Measurements from ENCODE around the gene CAMSAP2. TPM values are rescaled to one million over a fixed set of nuclear protein-coding genes. Genes with fewer than 3 reads are reported as not detected.
A peak's percentile ranks its signal among the peaks of the same experiment; 100 is the strongest.

The CAMSAP2 gene
- total RNA-seq, 1 donor from 2014 or later = 21.4 TPM

DNA sequence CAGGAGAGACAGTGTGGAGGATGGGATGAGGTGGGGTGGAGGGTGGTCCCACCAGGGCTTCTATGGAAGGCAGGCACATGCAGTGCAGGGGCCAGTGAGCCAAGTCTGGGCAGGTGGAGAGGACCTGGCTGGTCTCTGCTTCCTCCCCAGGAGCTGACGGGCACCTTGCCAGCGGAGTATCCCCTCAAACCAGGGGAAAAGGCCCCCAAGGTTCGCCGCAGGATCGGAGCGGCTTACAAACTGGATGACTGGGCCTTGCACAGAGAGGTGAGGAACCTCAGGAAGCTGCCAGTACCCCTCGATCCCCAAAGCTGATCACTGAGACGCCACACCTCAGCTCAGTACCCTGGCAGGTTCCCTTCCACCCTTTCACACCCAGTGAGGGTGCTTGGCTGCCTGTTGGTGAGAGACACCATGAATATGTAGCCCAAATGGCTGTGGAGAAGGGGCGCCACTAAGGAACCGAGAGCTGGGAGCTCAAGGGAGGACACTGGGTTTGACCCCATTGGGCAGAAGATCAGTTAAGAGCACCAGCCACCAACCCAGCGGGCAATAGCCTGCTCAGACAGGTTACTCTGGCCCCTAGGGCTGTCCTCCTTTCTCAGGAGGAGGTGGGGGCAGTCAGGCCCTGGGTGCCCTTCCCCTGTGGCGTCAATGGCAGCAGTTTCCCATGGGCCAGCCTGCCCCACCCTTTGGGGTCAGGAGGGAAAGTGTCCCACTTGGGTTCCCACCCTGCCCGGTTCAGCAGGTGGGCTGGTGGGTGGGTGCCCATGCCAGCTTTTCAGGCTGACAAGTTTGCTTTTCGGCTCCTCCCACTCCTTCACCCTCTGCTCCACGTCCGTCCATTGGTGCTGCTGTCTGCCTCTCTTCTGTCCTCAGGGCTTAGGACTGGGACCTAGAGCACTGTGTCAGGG is 161.5 kb downstream of the CAMSAP2 start:
- DNase-seq (ENCODE audit: low spot score) = no peak

DNA sequence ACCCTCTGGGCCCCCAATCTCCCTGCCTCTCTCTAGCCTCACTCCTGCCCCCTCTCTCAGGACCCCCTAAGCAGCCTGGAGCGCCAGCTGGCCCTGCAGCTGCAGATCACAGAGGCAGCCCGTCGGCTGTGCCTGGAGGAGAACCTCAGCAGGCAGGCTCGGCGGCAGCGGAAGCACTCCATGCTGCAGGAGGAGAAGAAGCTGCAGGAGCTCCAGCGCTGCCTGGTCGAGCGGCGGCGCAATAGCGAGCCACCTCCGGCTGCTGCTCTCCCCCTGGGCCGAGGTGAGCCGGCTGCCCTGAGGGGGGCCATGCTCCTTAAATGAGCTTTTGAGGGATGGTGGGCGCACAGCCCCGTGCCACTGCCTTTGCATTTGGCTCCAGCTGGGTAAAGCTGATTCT is 162.2 kb downstream of the CAMSAP2 start:
- no peak for DNase-seq (ENCODE audit: low spot score)

DNA sequence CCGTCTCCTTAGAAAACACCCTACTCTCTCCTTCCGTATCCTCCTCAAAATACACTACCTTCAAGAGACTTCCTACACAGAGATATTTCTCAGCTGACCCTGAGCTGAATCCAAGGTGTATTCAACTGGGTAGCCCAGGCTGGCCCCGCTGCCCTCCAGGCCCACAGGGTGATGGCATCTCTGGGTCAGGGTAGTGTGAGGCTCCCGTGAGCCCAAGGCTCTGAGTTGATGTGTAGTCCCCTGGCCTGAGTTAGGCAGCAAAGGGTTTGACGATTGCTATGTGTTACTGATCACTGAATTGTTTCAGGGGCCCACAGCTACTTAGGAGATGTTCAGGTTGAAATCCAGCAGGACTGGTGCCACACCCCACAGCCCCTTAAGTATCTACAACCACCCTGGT is 162.7 kb downstream of the CAMSAP2 start:
- DNase-seq (ENCODE audit: low spot score) = no peak

DNA sequence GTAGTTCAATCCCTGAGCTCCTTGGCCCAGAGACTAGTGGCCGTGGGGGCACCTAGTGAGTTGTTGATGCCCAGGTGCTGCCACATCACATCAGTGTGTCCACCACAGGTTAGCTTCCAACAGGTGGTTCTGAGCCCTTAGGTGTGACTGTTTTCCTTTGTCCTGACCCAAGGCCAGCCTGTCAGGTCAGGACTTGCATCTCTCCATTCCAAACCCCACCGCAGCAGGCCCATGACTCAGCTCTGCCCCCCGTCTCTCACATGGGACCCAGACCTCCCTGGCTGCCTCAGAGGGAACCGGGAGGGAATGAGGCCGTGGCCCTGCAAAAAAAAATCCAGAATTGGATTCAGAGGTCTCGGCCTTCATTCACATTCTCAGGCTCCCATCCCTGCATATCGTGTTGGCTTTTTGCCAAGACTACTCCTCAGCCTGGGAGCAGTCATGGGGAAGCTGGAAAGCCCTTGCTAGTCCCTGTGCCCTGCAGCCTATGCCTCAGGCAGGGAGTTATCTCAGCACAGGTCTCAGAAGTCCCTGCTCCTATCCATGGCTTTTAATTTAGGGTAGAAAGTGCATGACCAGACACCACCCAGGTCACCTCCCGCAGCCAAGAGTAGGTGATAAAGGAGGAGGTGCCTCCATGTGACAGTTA is 163.2 kb downstream of the CAMSAP2 start:
- DNase-seq (ENCODE audit: low spot score) = no peak

DNA sequence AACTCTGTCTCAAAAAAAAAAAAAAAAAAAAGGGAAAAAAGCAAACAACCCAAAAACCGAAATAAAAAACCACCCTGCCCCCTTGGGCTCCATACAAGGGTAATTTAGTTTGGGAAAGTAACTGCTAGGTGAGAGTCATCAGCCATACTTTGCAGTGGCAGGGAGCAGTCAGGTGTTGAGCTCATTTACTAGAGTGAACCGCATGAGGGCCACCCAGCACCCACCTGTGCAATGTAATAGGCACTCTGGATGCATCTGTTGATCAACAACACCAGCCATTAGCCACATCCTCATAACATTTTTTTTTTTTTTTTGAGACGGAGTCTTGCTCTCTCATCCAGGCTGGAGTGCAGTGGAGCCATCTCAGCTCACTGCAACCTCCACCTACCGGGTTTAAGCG is 165.1 kb downstream of the CAMSAP2 start:
- DNase-seq (ENCODE audit: low spot score) = no peak

DNA sequence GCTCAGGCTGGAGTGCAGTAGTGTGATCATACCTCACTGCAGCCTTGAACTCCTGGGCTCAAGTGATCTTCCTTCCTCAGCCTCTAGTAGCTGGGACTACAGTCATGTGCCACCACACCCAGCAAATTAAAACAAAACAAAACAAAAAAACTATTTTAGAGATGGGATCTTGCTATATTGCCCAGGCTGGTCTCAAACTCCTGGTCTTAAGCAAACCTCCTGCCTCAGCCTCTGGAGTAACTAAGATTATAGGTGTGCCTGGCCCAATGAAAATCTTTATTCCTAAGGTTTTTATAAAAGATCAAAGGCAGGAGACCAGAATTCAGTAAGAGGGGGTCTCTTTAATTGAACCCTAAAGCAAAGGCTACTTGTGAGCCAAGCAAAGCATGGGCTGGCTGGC is 166.1 kb downstream of the CAMSAP2 start:
- DNase-seq (ENCODE audit: low spot score) = no peak

DNA sequence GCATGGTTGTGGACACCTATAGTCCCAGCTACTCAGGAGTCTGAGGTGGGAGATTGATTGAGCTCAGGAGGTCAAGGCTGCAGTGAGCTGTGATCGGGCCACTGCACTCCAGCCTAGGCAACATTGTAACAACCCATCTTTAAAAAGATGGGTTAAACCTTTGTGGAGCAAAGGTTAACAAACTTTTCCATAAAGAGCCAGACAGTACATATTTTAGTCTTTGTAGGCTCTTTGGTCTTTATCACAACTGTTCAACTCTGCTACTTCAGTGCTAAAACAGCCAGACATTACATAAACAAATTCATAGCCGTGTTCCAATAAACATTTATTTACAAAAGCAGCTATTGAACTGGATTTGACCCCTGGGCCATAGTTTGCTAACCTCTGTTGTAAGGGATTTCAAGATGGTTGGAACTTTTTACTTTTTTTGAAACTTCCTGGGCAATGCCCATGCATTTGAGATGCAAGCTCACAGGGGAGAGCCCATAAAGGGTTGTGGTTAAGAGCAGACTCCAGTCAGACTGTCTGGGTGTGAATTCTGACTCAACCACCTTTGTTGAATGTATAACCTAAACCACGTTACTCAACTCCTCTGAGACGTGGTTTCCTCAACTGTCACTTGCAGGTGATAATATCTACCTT is 166.8 kb downstream of the CAMSAP2 start:
- DNase-seq (ENCODE audit: low spot score) = no peak

DNA sequence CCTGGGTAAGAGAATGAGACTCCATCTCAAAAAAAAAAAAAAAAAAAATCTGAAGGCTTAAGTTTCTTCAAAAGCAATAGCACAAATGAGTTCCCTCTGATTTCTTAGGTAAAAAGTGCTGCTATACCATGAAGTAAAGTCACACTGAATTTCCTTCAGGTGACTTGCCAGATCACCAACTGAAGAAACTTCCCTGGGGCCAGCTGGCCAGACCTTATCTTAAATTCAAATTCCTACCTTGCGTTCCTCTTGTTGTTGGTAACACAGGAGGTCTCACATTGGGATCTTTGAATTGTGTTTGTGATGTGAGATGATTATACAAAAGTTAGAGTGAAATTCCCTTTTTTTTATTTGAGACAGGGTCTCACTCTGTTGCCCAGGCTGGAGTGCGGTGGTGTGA is 167.8 kb downstream of the CAMSAP2 start:
- DNase-seq (ENCODE audit: low spot score) = no peak

DNA sequence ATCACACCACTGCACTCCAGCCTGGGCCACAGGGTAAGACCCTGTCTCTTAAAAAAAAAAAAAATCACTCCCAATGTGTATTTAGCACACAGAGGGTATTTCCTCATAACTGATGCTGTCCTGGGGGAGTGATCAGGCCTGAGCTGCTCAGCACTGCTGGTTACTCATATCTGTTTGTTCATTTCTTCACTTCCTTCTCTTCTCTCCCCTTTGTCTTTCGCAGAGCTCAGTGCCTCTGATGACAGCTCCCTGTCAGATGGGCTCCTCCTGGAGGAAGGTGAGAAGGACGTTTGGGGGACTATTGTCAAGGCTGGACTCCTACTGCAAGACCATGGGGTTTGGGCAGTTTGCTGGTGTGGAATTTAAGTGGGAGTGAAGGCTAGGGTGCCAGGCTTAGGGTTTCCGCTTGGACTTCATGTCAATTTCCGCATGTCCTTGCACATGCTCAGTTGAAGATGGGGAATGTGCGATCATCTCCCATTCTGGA is 169.0 kb downstream of the CAMSAP2 start:
- no peak for DNase-seq (ENCODE audit: low spot score)

DNA sequence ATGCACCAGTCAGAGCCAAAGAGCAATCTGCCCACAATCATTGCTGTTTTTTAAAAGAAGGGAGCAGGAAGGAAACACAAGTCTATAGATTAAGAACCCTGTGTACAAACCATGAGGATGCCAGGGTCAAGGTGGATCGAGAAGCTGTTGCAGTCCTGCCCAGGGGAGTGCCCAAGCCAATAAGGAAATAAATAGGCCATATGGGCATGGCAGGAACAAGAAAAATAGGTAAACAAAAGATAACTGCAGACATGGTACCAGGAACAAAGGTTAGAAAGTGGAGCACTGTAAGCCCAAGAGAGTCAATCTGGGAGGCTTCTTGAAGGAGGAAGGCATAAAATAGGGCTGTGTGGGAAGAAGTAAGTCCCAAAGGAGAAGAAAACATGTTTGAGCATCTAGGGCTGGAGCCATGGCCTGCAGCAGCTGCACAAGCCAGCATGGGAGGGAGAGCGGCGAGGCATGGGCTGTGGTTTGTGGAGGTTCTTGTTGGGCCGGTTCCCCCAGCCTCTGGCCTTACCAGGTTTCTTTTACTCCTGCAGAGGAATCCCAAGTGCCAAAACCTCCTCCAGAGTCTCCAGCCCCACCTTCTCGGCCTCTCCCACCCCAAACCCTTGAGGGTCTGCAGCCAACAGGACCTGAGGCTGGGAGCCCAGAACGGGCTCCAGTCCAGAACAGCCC is 169.6 kb downstream of the CAMSAP2 start:
- peak; percentile 77 for DNase-seq (ENCODE audit: low spot score)

DNA sequence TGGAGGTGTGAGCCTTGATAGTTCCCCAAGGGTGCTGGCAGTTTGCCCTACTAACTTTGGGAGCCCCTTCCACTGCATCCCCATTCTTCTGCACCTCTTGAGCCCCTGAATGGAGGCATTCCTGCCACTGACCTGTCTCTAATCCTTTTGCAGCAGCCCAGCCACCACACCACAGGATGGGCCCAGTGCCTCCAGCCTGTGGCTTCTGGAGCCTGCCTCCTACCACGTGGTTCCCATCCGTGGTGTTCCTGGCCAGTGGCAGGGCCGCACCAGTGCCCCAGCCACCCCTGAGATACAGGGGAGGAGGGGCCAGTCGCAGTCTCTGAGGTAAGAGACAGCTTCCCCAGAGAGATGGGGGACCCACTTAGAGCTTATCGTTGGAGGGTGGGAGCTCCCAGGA is 170.4 kb downstream of the CAMSAP2 start:
- DNase-seq (ENCODE audit: low spot score) = no peak

DNA sequence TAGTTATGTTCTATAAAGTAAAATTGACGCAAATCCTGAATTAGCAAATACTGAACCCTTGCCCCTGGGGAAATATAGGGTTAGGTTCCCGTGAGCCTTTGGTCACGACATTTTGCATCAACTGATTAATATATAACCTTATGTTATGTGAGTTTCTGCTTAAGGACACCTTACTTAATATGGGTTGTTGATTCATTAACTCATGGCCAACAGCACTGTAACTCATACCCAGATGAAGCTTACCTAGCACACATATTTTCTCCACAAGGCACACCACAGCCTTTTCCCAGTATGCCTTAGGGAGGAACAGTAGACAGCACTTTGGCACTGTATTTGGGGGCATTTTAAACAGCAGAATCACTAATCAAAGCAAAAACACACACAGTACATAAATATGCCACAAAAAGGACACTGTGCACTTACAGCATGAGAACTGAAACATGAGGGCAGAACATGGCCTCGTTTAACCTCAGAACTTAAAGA is 171.1 kb downstream of the CAMSAP2 start:
- DNase-seq (ENCODE audit: low spot score) = no peak

Other genes with a start within 250 kb of the CAMSAP2 start
- 0.43 TPM for gene KIF14, start 118.1 kb upstream of the CAMSAP2 start, total RNA-seq
- 15.4 TPM for gene DDX59, start 69.0 kb upstream of the CAMSAP2 start, total RNA-seq
- gene GPR25, start 134.1 kb downstream of the CAMSAP2 start, total RNA-seq = 0.66 TPM
- 152 TPM for gene INAVA, start 156.0 kb downstream of the CAMSAP2 start, total RNA-seq